ENCODE results near the gene LINS1.
"Not testable (repeated sequence)": the region's sequence is repeated elsewhere in the genome, so short reads cannot be mapped to it uniquely, and the experiment has no call there.

Gene LINS1

DNA sequence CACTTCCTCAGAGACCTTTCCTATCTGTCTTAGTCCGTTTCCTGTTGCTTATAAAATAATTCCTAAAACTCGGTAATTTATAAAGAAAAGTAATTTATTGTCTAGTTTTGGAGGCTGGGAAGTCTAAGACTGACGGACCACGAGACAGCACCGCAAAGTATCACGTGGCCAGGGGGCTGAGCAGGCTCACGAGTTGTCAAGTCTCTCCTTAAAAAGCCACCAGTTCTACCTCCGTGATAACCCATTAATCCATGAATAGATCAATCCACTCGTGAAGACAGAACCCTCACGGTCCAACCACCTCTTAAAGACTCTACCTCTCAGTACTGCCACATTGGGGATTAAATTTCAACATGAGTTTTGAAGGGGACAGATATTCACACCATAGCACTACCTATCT, 821 bp downstream of the LINS1 start:
- peak; percentile 15 for DNase-seq (ENCODE audit: low spot score)

- DNase-seq (ENCODE audit: low spot score): no peak
Observed at GRCh38 chr15:100598655-100599054, 3.3 kb downstream of the LINS1 start.

DNA sequence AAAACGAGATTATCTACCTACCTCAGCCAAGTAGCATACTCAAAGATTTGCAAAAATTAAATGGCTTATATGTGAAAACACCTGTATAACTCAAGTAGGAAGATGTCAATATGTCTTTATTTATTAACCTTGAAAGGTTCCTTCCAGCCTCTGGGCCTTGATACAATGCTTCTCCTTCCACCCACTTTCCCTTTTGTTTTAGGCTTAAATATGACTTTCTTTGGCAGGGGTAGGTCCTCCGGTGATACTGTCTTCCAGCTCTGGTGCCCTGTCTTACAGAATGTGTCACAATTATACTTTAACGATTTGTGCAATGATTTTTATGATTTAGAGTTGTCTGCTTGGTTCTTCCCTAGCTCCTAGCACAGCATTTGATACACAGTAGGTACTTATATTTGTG, 4.1 kb downstream of the LINS1 start:
- no peak for DNase-seq (ENCODE audit: low spot score)

GRCh38 chr15:100596792-100597191, 5.2 kb downstream of the LINS1 start:
- no peak for DNase-seq (ENCODE audit: low spot score)

DNA sequence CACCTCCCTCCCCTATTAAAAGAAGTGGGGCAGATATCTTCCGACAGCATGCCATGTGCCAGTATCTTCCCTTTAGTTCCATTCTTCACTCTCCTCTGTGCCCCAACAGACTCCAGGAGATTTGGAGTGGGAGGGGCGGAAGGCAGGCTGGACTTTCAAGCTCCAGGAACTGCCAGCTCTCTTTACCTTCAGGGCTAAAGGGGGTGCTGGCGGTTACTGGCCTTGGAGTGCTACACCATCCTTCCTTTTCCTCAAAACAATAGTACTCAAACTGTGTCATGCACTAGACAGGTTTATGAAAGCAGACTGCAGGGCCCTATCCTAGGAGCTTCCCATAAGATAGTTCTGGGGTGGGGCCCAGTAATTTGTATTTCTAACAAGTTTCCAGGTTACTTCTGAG, 6.0 kb downstream of the LINS1 start:
- DNase-seq (ENCODE audit: low spot score): no peak

GRCh38 chr15:100593431-100593830, 8.6 kb downstream of the LINS1 start:
- DNase-seq (ENCODE audit: low spot score): no peak

DNA sequence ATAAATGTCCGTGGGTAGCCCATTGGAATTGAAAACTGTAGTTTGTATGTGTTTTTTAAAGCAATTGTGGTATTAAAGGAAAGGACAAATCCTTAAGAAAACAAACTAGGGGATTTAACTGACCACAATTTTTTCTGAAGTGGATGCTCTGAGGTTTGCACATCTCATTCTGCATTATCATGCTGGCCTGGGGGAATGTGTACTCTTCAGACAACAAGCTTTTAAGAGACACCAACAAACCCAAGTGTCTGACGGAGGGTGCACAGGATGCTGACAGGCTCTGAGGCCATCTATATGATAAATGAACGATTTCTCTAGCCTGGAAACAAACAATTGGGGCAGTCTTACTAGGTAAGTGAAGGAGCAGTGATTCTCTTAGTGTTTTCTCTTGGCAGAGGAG, 9.1 kb downstream of the LINS1 start:
- DNase-seq (ENCODE audit: low spot score): no peak

GRCh38 chr15:100591835-100592234, 10.1 kb downstream of the LINS1 start:
- DNase-seq (ENCODE audit: low spot score): no peak

DNA sequence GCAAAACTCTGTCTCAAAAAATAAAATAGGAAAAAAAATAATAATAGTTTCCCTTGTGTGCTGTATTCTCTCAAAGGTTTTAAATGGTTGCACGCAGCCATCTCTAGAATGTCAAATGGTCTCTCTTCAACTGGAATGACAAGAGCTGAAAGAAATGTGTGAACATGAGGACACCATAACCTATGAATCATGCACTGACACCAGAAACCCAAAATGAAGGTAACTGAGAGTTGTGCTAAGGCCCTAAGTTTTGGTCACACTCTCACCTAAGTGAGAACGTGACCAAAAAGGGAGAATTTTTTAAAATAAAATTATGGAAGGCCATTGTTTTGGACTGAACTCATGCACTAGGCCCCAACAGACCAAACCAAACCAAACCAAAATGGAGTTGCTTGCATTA, 10.8 kb downstream of the LINS1 start:
- DNase-seq (ENCODE audit: low spot score): not testable (repeated sequence)

DNA sequence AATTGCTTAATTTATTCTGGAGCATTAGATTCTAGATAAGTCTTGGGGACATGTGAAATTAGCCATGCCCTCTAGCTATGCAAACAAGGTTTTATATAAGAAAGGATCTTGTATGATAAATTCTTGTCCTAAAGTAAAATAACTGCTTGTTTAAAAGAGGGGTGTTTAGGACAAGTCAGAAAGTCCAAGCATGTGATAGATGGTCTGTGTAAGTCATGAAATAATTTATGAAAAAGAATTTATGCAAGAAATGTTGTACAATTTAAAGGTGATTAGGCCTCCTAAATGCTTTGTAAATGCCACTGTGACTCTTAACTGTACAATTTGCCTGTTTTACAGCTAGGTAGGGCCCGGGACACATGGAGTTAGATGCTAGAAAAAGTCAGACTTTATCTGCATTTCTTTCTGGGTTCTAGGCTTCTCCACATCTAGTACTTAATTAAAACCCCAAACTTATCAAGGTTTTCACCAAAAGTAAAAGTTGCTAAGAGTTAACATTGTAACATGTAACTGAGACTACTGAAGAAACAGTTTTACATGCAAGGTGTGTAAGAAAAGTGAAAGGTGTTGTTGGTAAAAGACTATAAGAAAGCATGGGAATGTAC, 13.2 kb downstream of the LINS1 start:
- no peak for DNase-seq (ENCODE audit: low spot score)

- DNase-seq (ENCODE audit: low spot score): no peak
Observed at GRCh38 chr15:100580414-100580813, 21.6 kb downstream of the LINS1 start.

GRCh38 chr15:100573526-100573925, 28.5 kb downstream of the LINS1 start:
- no peak for DNase-seq (ENCODE audit: low spot score)

DNA sequence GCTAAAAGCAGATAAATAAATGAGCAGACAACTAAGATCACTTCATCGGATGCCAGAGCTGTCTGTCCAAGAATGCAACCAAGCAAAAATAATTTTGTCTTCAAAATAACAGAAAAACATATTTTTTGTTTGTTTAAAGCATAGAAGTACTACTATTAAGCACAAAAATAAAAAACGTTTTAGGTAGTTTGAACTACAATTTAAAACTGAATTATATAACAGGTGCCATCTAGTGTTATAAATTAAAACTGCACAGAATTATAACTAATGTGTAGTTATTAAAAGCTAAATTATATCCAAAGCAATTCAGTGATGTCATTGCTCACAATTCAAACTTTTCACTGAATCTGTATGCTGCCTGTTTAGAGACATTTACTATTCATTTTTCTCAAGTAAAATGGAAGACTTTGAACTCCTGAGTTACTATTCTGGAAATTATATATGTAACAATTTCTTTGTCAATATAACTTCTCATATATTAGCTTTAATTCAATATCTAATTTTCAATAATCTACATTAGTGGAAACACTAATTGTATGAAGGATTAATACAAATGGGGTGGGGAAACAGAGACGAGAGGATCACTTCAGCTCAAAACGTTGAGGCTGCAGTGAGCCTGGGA, 29.5 kb downstream of the LINS1 start:
- no peak for DNase-seq (ENCODE audit: low spot score)

GRCh38 chr15:100571592-100572167, 30.3 kb downstream of the LINS1 start:
- no peak for DNase-seq (ENCODE audit: low spot score)

DNA sequence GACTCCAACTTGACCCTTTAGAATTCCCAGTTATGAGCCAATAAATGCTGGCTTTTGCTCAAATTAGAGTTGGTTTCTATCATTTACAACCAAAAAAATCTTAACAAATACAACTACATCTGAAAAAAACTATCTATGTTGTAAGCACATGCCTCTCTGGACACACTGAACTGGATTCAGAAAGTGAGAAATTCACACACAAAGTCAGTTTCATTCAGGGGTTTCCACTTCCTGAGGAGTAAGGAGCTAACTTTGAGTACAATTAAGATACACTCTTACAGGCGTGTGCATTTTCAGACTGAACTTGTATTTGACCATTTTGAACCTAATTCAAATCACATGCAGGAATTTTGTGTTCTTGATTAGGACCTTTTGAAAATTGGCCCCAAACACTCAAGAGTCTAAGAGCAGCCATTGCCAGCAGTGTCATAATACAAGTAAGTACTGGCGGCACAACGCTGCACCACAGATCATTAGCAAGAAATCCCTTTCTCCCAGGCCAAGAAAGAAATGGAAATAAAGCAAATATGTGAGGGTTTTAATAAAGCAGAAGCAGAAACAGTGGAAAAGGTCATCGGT, 31.2 kb downstream of the LINS1 start:
- DNase-seq (ENCODE audit: low spot score): no peak

GRCh38 chr15:100570275-100570674, 31.7 kb downstream of the LINS1 start:
- DNase-seq (ENCODE audit: low spot score): no peak

GRCh38 chr15:100569391-100569790, 32.6 kb downstream of the LINS1 start:
- no peak for DNase-seq (ENCODE audit: low spot score)

DNA sequence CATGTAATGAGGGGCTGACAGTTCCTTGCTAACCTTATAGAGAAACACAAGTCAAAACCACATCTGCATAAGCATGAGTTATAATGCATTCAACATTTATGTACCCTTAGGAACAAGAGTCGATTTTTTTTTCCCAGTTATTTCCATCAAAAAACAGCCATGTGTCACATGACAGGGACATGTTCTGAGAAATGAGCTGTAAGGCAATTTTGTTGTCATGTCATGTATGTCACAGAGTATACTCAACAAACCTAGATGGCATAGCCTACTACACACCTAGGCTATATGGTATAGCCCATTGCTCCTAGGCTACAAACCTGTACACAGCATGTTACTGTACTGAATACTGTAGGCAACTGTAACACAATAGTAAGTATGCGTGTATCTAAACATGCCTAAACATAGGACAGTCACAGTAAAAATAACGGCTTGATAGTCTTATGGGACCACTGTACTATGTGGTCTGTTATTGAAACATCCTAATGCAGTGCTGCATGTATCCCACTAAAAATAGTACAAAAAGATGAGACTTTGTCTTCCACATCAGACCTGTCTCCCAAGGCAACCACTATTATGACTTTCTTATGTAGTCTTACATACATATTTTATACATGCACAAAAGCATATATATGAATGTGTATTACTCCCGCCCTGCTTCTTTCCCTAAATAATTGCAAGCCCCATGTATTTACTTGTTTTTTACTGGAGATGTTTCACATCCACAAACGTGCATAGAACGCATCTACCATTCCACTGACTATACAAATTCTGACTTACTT, 34.9 kb downstream of the LINS1 start:
- DNase-seq (ENCODE audit: low spot score): no peak

GRCh38 chr15:100565591-100565990, 36.4 kb downstream of the LINS1 start:
- no peak for DNase-seq (ENCODE audit: low spot score)

DNA sequence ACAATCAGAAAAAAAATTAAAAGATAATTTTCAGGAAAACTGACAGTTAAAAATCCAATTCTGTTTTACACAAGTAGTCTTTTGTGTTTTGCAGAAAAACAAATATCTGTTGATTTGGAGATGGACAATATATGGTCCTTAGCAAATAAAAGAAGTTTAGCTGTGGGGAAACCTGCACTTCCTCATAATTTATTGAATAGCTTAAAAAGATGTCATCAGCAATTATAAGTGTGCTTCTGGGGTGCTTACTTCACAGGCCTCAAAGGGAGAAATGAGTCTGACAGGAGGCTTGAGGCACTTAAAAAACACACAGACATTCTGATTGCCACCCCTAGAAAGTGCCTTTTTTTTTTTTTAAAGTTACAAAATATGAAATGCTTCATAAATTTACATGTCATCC, 41.7 kb downstream of the LINS1 start:
- DNase-seq (ENCODE audit: low spot score): no peak

DNA sequence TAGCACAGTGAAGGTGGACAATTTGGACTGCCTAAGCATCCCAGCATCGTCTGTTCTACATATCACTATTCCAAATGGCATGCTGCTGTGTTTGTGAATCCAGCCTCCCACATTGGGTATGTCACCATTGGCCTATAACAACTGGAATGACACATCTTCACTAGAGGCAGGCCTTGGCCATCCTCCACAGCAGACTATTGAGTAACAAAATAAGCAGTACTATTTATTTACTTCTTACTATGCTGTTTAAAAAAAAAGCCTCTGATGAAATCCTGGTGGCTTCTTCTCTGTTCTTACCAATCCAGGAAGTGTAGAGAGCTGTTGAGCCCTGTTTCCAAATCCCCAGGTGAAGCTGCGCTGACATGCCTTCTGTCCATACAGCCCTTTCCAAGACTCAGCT, 42.7 kb downstream of the LINS1 start:
- DNase-seq (ENCODE audit: low spot score): peak; percentile 29

GRCh38 chr15:100558771-100559254, 43.2 kb downstream of the LINS1 start:
- DNase-seq (ENCODE audit: low spot score): no peak

GRCh38 chr15:100553468-100553867, 48.5 kb downstream of the LINS1 start:
- no peak for DNase-seq (ENCODE audit: low spot score)

Measured in Ammon's horn (tissue), 1 donor.